Pancreas (tissue), 10 donors: ENCODE results near the gene DGKG. TPM values are rescaled to one million over a fixed set of nuclear protein-coding genes. Genes with fewer than 3 reads are reported as not detected.
A peak's percentile ranks its signal among the peaks of the same experiment; 100 is the strongest.

Source experiments
- ATAC-seq, 4 donors: fragments of 200-7000 bp; cut with Tn5 transposase; one replicate each; pipeline versions ENCODE4 v1.8.0 to v1.9.1; 2020; ENCODE audit warnings: mild to moderate bottlenecking in 4 of 4, moderate library complexity in 4 of 4
- DNase-seq, 6 donors: peaks; one replicate each; pipeline ENCODE4 v3.0.0-alpha.2; 2020
- FAIRE-seq: peaks from 2 replicates; lab custom pipeline; 2012; peaks lifted over from hg19 to GRCh38; lab: Jason Lieb, UNC
- H3K27ac ChIP-seq, 4 donors: fragments of 200-600 bp; sonication (generic); 1 replicate in 3 of 4; 2 replicates in 1 of 4; pipeline versions ENCODE4 v1.5.0 to v1.8.0; 2020
- H3K27me3 ChIP-seq, 4 donors: fragments of 200-600 bp; one replicate each; pipeline ENCODE4 v1.8.0; 2021
- H3K36me3 ChIP-seq, 3 donors: fragments of 200-600 bp; sonication (generic) in 1 of 3; one replicate each; pipeline versions ENCODE4 v1.5.0 to v1.8.0; 2020 to 2021
- H3K4me1 ChIP-seq, 3 donors: fragments of 200-600 bp; one replicate each; pipeline ENCODE4 v1.8.0; 2021
- H3K4me3 ChIP-seq, 4 donors: fragments of 200-600 bp; sonication (generic) in 2 of 4; one replicate each; pipeline versions ENCODE4 v1.5.0 to v1.8.0; 2020 to 2021
- H3K9me3 ChIP-seq, 4 donors: fragments of 200-600 bp; one replicate each; pipeline ENCODE4 v1.8.0; 2021
- WGBS, 2 donors: extraction: QIAGEN DNeasy Blood & Tissue Kit; methylation state at CpG; one replicate each; pipeline ENCODE4 v1.1.7; 2013; 5-methylcytosine and 5-hydroxymethylcytosine counted together
- intact Hi-C, 3 donors: fragments of 100-400 bp; cut with DNase I; formaldehyde crosslinking; loops; one replicate each; pipeline versions ENCODE4 v1.11.1 to v1.14.2; 2022
- polyA plus RNA-seq, 2 donors: library from polyadenylated mRNA; stranded (reverse); fragments of 200-250 nt; gene quantifications; one replicate each; pipeline ENCODE4 v1.2.3, GENCODE V29; 2013
- total RNA-seq, 6 donors: library from RNA; stranded (reverse); fragmentation: NEBNext Ultra II Directional in 4 of 6; extraction: Animal tissue kit (Norgen Biotek cat#: 25700) in 4 of 6; gene quantifications; one replicate each; pipeline versions ENCODE4 v1.2.1 to v1.2.4, GENCODE V29; 2021 to 2023
- TF ChIP-seq, protein P1 (sequence below), 4 donors: fragments of 200-600 bp; sonication (generic) in 3 of 4; IDR thresholded peaks; one replicate each; pipeline versions ENCODE4 v1.5.0 to v1.8.0; 2021; ENCODE audit warnings: antibody characterized with exemption in 4 of 4
- donor health status: healthy with polysubstance abuse.
- donor health status: DM: no; HTN: no; CAD: no; lungs with moderate emphysema.
- donor health status: DM: no; HTN: no; CAD: no.
- donor health status: control.
- donor health status: control.
- donor health status: Bipolar disorder and iron deficiency.
- donor health status: DM: yes; HTN: yes; CAD: no.
- donor health status: DM: no; HTN: no; CAD: no.
- donor health status: DM: no; HTN: no; CAD: no.
- donor health status: DM: yes; HTN: yes; CAD: no.

Gene DGKG
- total and polyA plus RNA-seq, 8 donors, result 0.16 to 2.0 (median 0.88) TPM

DNA sequence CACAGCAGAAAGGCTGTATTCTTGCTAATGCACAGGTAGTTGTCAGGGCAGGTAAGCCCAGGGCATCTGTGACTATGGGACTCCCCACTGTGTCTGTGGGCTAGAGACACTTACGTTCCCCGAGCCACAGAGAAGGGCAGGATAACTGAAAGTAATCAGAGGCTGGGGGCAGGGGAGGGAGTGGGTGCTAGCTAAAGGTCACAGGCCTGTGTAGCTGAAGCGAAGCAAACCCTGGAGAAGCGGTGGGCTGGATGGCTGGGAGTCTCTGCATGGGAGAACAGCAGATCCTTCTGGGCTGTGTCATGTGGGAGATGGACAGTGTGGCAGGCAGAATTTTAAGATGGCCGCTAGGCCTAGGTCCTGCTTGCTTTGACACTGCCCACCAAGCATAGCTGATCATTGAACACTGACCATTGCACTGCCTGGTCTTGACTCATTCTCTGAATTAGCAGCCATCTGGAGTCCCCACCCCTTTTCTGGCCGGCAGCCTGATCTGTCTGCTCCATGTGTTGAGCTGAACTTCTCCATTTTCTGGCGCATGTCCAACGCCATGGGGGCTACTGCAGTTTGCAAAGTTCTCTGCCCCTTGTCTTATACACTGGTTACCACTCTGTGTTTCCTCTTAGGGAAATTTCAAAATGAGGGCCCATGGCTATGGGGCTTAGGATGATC is 110.0 kb downstream of the DGKG start:
- intact Hi-C loops, result no loop called here
- DNase-seq, result peak in 1 of 6 donors; percentile 36
- Histone ChIP-seq H3K36me3 (no peaks in the 10 kb centered on the region), H3K9me3 (no peaks in the 10 kb centered on the region), H3K27me3 (no peaks in the 10 kb centered on the region), H3K27ac (no peak overlapping the region), H3K4me1 (peaks cover 0 to 4% (median 0%) of the 10 kb centered on the region in 3 donors), H3K4me3 (no peak overlapping the region)
- ATAC-seq, result no peak
- no peak for FAIRE-seq
- whole genome bisulfite sequencing, 2 donors, result 71 to 72% methylated on average over 8 of the region's 8 CpGs
- TF ChIP-seq, protein P1, sequence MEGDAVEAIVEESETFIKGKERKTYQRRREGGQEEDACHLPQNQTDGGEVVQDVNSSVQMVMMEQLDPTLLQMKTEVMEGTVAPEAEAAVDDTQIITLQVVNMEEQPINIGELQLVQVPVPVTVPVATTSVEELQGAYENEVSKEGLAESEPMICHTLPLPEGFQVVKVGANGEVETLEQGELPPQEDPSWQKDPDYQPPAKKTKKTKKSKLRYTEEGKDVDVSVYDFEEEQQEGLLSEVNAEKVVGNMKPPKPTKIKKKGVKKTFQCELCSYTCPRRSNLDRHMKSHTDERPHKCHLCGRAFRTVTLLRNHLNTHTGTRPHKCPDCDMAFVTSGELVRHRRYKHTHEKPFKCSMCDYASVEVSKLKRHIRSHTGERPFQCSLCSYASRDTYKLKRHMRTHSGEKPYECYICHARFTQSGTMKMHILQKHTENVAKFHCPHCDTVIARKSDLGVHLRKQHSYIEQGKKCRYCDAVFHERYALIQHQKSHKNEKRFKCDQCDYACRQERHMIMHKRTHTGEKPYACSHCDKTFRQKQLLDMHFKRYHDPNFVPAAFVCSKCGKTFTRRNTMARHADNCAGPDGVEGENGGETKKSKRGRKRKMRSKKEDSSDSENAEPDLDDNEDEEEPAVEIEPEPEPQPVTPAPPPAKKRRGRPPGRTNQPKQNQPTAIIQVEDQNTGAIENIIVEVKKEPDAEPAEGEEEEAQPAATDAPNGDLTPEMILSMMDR (IDR thresholded peaks at IDR 0.05), result no peak

DNA sequence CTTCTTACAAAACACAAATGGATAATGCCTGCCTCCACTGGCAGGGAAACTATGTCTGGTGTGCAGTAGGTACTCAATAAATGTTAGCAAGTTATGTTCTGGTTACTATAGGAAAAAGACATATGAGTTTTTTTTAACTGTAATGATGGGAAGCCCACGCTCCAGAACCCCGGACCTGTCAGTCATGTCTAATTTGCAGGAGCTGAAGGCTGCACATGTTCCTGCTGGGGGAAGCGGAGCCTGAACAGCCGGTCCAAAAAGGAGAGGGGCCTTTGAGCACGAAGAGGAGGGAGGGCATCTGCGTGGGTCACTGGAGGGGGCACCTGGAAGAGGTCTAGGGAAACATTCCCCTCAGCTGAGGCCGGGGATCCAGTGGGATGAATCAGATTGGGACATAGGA is 113.2 kb downstream of the DGKG start:
- no peaks in the 10 kb centered on the region for H3K9me3 ChIP-seq
- no peaks in the 10 kb centered on the region for H3K27me3 ChIP-seq
- no peak for DNase-seq
- WGBS, 2 donors, result 77 to 80% methylated on average over 7 of the region's 7 CpGs
- FAIRE-seq, result no peak
- no peak overlapping the region for H3K27ac ChIP-seq
- TF ChIP-seq, protein P1 (IDR thresholded peaks at IDR 0.05), result no peak
- no peaks in the 10 kb centered on the region for H3K36me3 ChIP-seq
- H3K4me3 ChIP-seq, result no peak overlapping the region
- no peaks in the 10 kb centered on the region for H3K4me1 ChIP-seq
- intact Hi-C loops, result no loop called here
- ATAC-seq, result no peak

DNA sequence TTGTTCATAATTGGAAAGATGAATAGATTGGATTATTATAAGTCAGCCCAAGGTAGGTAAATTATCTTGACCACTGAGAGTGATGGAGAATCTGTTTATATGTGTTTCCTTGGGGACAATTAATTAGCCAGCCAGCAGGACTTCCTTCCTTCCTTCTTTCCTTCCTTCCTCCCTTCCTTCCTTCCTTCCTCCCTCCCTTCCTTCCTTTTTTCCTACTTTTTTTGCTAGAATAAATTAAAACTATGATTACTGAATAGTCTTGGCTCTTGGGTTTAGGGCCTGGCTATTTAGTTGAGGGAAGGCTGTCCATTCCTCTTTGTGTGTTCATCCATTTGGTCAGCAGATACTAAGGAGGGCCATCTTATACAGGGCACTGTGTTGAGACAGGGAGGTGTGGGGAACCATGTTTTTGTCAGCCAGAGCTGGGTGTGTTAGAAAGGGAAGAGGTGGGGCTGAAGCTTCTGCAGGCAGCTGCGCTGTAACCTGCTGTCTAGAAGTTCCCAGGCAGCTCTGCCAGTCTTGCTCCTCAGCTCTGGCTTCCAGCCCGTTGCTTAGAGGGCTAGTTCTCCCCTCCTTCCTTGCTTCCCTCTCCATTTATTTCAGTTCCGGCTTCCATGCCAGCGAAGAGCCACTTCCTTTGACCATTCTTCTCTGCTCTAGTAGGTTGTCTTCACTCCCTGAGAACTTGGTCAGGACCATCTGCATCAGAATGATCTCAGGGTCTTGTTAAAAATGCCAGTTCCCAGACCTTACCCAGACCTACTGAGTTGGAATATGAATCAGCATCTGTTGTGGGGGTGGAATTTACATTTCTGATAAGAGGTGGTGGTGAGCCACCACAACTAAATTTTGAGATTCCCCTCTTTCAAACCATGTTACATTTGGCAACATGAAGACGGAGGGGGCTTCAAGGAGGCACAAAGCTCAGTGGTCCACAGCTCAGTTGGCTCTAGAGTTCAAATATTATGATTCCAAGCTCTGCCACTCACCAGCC is 113.9 kb downstream of the DGKG start:
- peak in 2 of 4 donors; percentile 17 to 40 for ATAC-seq

DNA sequence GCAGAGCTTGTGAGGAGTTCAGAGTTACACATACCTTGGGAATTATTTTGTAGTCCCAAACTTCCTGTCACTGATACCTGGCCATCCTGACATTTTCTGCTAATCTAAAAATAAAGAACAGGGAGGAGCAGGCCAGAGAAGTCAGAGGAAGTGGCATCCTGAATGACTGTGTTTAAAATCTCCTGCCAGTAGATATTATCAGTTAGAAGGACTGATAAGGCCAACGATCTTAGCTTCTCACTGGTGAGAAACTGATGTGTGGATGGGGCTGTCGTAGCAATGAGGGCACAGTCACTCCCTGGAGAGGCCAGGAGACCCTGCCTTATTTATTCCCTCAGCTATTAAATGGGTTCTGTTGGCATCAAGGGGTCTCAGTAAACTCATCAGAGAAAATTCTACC is 115.1 kb downstream of the DGKG start:
- no peak for ATAC-seq
- intact Hi-C loops, result no loop called here
- Histone ChIP-seq H3K4me3 (no peak overlapping the region), H3K4me1 (no peaks in the 10 kb centered on the region), H3K27ac (no peak overlapping the region), H3K27me3 (no peaks in the 10 kb centered on the region), H3K36me3 (no peaks in the 10 kb centered on the region), H3K9me3 (no peaks in the 10 kb centered on the region)
- WGBS, 2 donors, result 44 to 48% methylated on average over 2 of the region's 2 CpGs
- TF ChIP-seq, protein P1 (IDR thresholded peaks at IDR 0.05), result no peak
- DNase-seq, result no peak
- FAIRE-seq, result no peak

More for the DNA sequence above, 113.9 kb downstream of the DGKG start:
- 59 to 67% methylated on average over 5 of the region's 5 CpGs for WGBS, 2 donors
- Histone ChIP-seq H3K4me1 (no peaks in the 10 kb centered on the region), H3K27ac (no peak overlapping the region), H3K27me3 (no peaks in the 10 kb centered on the region), H3K4me3 (no peak overlapping the region), H3K9me3 (no peaks in the 10 kb centered on the region), H3K36me3 (no peaks in the 10 kb centered on the region)
- FAIRE-seq (no peak), DNase-seq (no peak)
- intact Hi-C loops, result no loop called here
- TF ChIP-seq, protein P1 (IDR thresholded peaks at IDR 0.05), result no peak
